Measurements from ENCODE around the gene CLDN14. TPM values are rescaled to one million over a fixed set of nuclear protein-coding genes. Genes with fewer than 3 reads are reported as not detected.

The CLDN14 gene
- total RNA-seq, 1 experiment from 2014 or later: not detected

DNA sequence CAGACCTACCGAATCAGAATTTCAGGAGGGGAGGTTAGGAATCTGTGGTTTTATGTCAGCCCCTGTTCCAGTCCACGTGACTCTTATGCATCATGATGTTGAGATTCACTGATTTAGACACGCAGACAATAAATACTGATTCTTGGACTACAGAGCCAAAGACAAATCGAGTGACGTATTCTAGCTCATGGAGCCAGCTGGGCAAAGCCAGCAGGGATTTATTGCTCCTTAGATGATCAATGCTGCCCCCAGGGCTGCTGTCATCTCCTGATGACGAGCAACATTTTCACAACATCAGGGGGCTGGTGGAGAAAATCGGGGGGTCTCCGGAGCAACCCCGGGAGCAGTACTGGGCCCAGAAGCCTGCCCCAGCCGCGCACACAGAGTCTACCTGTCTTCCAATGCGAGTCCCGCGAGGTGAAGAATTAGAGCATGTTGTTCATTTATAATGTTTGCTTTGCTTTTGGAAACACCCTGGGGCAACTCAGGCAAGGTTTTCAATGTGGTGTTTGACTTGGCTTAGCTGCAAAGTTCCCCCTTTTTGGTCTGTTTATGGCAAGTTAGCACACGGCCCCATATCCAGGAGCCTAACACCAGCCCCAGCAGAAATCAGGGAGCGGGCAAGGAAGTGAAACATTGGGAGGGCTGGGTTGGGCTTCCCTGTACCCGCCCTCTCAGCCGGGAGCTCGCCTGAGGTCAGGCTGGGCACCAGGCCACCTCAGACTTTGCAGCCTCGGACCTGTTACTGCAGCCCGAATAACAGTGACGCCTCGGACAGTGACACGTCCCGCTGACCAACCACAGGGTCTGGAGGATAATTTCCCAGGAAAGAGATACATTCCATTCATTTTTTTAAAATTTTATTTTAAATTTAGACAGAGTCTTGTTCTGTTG, 19.9 kb upstream of the CLDN14 start:
- CTCF ChIA-PET: no interaction called here
- TF ChIP-seq SIN3A (IDR thresholded peaks at IDR 0.05; ENCODE audit: borderline replicate concordance, insufficient read depth, low read depth, low read length): no peak
- no peak overlapping the region for H3K4me3 ChIP-seq (ENCODE audit: low read depth in 2 of 2, low read length in 2 of 2)
- ATAC-seq: no peak
- H3K27me3 ChIP-seq (ENCODE audit: control insufficient read depth, insufficient read depth, low read length): no peaks in the 10 kb centered on the region
- intact Hi-C loops (cut with micrococcal nuclease; ENCODE audit: unreplicated experiment): loop anchor here (10.0 kb wide), 2 partner anchors 75 to 425 kb away; no protein-coding TSS in a partner anchor
- POLR2A ChIA-PET: no interaction called here
- H3K36me3 ChIP-seq (ENCODE audit: control insufficient read depth, insufficient read depth, low read length): no peaks in the 10 kb centered on the region
- H3K4me1 ChIP-seq (ENCODE audit: control insufficient read depth, insufficient read depth, low read length): no peaks in the 10 kb centered on the region
- no peak overlapping the region for H3K27ac ChIP-seq (ENCODE audit: low read length)
- in situ Hi-C loops (cut with HindIII; ENCODE audit: low pct_unique_long_range_greater_than_20kb, low sequenced_read_pairs): no loop called here
- BruUV-seq (replicated peaks): no TSS peak
- no peaks in the 10 kb centered on the region for H3K9me3 ChIP-seq (ENCODE audit: control insufficient read depth, insufficient read depth, low read depth, low read length)
- no peak for DNase-seq (ENCODE audit: low read depth, low spot score)

DNA sequence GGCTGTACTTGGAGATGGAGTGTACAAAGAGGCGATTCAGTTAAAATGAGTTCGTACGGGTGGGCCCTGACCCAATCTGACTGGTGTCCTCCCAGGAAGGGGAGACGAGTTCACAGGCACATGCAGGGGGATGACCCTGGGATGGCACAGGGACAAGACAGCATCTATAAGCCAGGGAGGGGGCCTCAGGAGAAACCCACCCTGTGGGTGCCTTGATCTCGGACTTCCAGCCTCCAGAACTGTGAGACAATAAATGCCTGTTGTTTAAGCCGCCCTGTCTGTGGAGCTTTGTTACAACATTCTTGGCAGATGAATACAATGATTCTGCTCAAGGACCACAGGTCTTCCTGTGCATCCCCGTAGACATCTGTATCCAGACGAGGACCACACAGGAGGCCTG, 14.6 kb upstream of the CLDN14 start:
- ChIA-PET POLR2A (no interaction called here), CTCF (no interaction called here)
- no peaks in the 10 kb centered on the region for H3K27me3 ChIP-seq (ENCODE audit: control insufficient read depth, insufficient read depth, low read length)
- H3K4me1 ChIP-seq (ENCODE audit: control insufficient read depth, insufficient read depth, low read length): no peaks in the 10 kb centered on the region
- H3K27ac ChIP-seq (ENCODE audit: low read length): no peak overlapping the region
- no peaks in the 10 kb centered on the region for H3K36me3 ChIP-seq (ENCODE audit: control insufficient read depth, insufficient read depth, low read length)
- TF ChIP-seq, protein P1, sequence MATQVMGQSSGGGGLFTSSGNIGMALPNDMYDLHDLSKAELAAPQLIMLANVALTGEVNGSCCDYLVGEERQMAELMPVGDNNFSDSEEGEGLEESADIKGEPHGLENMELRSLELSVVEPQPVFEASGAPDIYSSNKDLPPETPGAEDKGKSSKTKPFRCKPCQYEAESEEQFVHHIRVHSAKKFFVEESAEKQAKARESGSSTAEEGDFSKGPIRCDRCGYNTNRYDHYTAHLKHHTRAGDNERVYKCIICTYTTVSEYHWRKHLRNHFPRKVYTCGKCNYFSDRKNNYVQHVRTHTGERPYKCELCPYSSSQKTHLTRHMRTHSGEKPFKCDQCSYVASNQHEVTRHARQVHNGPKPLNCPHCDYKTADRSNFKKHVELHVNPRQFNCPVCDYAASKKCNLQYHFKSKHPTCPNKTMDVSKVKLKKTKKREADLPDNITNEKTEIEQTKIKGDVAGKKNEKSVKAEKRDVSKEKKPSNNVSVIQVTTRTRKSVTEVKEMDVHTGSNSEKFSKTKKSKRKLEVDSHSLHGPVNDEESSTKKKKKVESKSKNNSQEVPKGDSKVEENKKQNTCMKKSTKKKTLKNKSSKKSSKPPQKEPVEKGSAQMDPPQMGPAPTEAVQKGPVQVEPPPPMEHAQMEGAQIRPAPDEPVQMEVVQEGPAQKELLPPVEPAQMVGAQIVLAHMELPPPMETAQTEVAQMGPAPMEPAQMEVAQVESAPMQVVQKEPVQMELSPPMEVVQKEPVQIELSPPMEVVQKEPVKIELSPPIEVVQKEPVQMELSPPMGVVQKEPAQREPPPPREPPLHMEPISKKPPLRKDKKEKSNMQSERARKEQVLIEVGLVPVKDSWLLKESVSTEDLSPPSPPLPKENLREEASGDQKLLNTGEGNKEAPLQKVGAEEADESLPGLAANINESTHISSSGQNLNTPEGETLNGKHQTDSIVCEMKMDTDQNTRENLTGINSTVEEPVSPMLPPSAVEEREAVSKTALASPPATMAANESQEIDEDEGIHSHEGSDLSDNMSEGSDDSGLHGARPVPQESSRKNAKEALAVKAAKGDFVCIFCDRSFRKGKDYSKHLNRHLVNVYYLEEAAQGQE (IDR thresholded peaks at IDR 0.05; ENCODE audit: insufficient read depth in 1 of 2, low read depth in 2 of 2, low read length in 1 of 2): no peak
- no peak for TF ChIP-seq POLR2AphosphoS5 (IDR thresholded peaks at IDR 0.05; ENCODE audit: low read depth, low read length)
- no peak for TF ChIP-seq SIN3A (IDR thresholded peaks at IDR 0.05; ENCODE audit: borderline replicate concordance, insufficient read depth, low read depth, low read length)
- TF ChIP-seq TCF7L2 (IDR thresholded peaks at IDR 0.05; ENCODE audit: low read depth, low read length): no peak
- TF ChIP-seq, protein P2, sequence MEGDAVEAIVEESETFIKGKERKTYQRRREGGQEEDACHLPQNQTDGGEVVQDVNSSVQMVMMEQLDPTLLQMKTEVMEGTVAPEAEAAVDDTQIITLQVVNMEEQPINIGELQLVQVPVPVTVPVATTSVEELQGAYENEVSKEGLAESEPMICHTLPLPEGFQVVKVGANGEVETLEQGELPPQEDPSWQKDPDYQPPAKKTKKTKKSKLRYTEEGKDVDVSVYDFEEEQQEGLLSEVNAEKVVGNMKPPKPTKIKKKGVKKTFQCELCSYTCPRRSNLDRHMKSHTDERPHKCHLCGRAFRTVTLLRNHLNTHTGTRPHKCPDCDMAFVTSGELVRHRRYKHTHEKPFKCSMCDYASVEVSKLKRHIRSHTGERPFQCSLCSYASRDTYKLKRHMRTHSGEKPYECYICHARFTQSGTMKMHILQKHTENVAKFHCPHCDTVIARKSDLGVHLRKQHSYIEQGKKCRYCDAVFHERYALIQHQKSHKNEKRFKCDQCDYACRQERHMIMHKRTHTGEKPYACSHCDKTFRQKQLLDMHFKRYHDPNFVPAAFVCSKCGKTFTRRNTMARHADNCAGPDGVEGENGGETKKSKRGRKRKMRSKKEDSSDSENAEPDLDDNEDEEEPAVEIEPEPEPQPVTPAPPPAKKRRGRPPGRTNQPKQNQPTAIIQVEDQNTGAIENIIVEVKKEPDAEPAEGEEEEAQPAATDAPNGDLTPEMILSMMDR (IDR thresholded peaks at IDR 0.05): no peak
- no TSS peak for BruUV-seq (replicated peaks)
- DNase-seq (ENCODE audit: low read depth, low spot score) (no peak), ATAC-seq (no peak)
- no peak overlapping the region for H3K4me3 ChIP-seq (ENCODE audit: low read depth in 2 of 2, low read length in 2 of 2)
- no peaks in the 10 kb centered on the region for H3K9me3 ChIP-seq (ENCODE audit: control insufficient read depth, insufficient read depth, low read depth, low read length)
- intact Hi-C loops (cut with micrococcal nuclease; ENCODE audit: unreplicated experiment): no loop called here
- in situ Hi-C loops (cut with HindIII; ENCODE audit: low pct_unique_long_range_greater_than_20kb, low sequenced_read_pairs): no loop called here
